SK-N-SH (cell line): ENCODE results near the gene MAN2A1. TPM values are rescaled to one million over a fixed set of nuclear protein-coding genes. Genes with fewer than 3 reads are reported as not detected.

Experiments used
- CTCF ChIA-PET: fragments of 300-600, 350-600 bp; formaldehyde crosslinking; extraction: SDS; loops from one replicate; lab custom pipeline; 2021; lab: Yijun Ruan, JAX
- POLR2A ChIA-PET: fragments of 350-600 bp; sonication (Branson Sonifier 250); formaldehyde crosslinking; extraction: SDS; loops from one replicate; lab custom pipeline; 2020; ENCODE audit warnings: antibody characterized with exemption, inconsistent platforms; lab: Yijun Ruan, JAX
- DNase-seq: peaks from one replicate; pipeline ENCODE4 v3.0.0; 2012
- H2AFZ ChIP-seq: fragments of 200-600 bp; sonication (generic); 2 replicates; pipeline ENCODE4 v1.8.1; 2016; ENCODE audit warnings: antibody characterized with exemption, mild to moderate bottlenecking, low read depth
- H3F3A ChIP-seq: fragments of 200-600 bp; sonication (generic); replicated peaks from 2 replicates; pipeline ENCODE3; 2016; ENCODE audit warnings: antibody characterized with exemption, mild to moderate bottlenecking; ENCODE audit not compliant: insufficient read depth
- H3K27ac ChIP-seq, 2 experiments: fragments of 200-500 bp in 1 of 2; fragments of 200-600 bp in 1 of 2; sonication (Bioruptor generic) in 1 of 2; sonication (generic), shearing (Covaris generic) in 1 of 2; 2 replicates each; pipeline versions ENCODE4 v1.5.1 to v1.6.1; 2014 to 2016; ENCODE audit warnings: low read depth in 2 of 2, inconsistent platforms in 1 of 2, low read length in 1 of 2, mild to moderate bottlenecking in 1 of 2, mixed read lengths in 1 of 2
- H3K27me3 ChIP-seq: fragments of 200-600 bp; sonication (generic), shearing (Covaris generic); 2 replicates; pipeline ENCODE4 v1.6.1; 2016; ENCODE audit warnings: mixed run types; ENCODE audit not compliant: insufficient read depth
- H3K36me3 ChIP-seq, 2 experiments: fragments of 200-500 bp in 1 of 2; fragments of 200-600 bp in 1 of 2; sonication (Bioruptor generic) in 1 of 2; sonication (generic) in 1 of 2; replicated peaks in 1 of 2; 2 replicates each; pipeline versions ENCODE3 to v1.5.1; 2014 to 2016; ENCODE audit warnings: low read length in 1 of 2, mild to moderate bottlenecking in 1 of 2; ENCODE audit not compliant: insufficient read depth in 2 of 2, control insufficient read depth in 1 of 2
- H3K4me1 ChIP-seq, 2 experiments: fragments of 200-500 bp in 1 of 2; fragments of 200-600 bp in 1 of 2; sonication (Bioruptor generic) in 1 of 2; sonication (generic), shearing (Covaris generic) in 1 of 2; 2 replicates each; pipeline versions ENCODE4 v1.5.1 to v1.6.1; 2014 to 2016; ENCODE audit warnings: low read depth in 1 of 2, low read length in 1 of 2, mixed run types in 1 of 2; ENCODE audit not compliant: insufficient read depth in 2 of 2, control insufficient read depth in 1 of 2
- H3K4me2 ChIP-seq: fragments of 200-600 bp; sonication (generic), shearing (Covaris generic); 2 replicates; pipeline ENCODE4 v1.6.1; 2017; ENCODE audit warnings: mixed run types
- H3K4me3 ChIP-seq, 2 experiments: fragments of 200-500 bp in 1 of 2; fragments of 200-600 bp in 1 of 2; sonication (Bioruptor generic) in 1 of 2; sonication (generic), shearing (Covaris generic) in 1 of 2; 2 replicates each; pipeline versions ENCODE4 v1.5.1 to v1.8.1; 2014 to 2016; ENCODE audit warnings: low read depth in 2 of 2, inconsistent platforms in 1 of 2, low read length in 1 of 2, mild to moderate bottlenecking in 1 of 2, mixed read lengths in 1 of 2, moderate library complexity in 1 of 2
- H3K79me2 ChIP-seq: fragments of 200-600 bp; sonication (generic); 2 replicates; pipeline ENCODE4 v1.8.1; 2017; ENCODE audit warnings: mild to moderate bottlenecking; ENCODE audit not compliant: insufficient read depth
- H3K9ac ChIP-seq: fragments of 200-600 bp; sonication (generic); 2 replicates; pipeline ENCODE4 v1.6.1; 2017; ENCODE audit warnings: mixed run types
- H3K9me2 ChIP-seq: fragments of 200-600 bp; sonication (generic); 2 replicates; pipeline ENCODE4 v1.6.1; 2017; ENCODE audit warnings: mixed run types
- H3K9me3 ChIP-seq: fragments of 200-600 bp; sonication (generic); 2 replicates; pipeline ENCODE4 v1.6.1; 2017; ENCODE audit warnings: mixed run types, mild to moderate bottlenecking, moderate library complexity
- H4K20me1 ChIP-seq: fragments of 200-600 bp; sonication (generic); 2 replicates; pipeline ENCODE4 v1.6.1; 2017; ENCODE audit warnings: mild to moderate bottlenecking, mixed run types; ENCODE audit not compliant: insufficient read depth
- CTCF ChIP-seq: fragments of 200-600 bp; sonication (generic); IDR thresholded peaks from 2 replicates; pipeline ENCODE4 v1.6.1; 2017; ENCODE audit warnings: antibody characterized with exemption, mild to moderate bottlenecking, moderate library complexity
- ELF1 ChIP-seq: IDR thresholded peaks from 2 replicates; pipeline ENCODE4 v1.4.0; 2012
- EZH2phosphoT487 ChIP-seq: fragments of 200-600 bp; sonication (generic); IDR thresholded peaks from 2 replicates; pipeline ENCODE4 v1.6.1; 2017; ENCODE audit warnings: low read depth, mixed run types, mild to moderate bottlenecking, antibody characterized with exemption, moderate library complexity, borderline replicate concordance
- FOXJ3 ChIP-seq: sonication (generic); formaldehyde crosslinking; IDR thresholded peaks from 2 replicates; pipeline ENCODE4 v1.5.1; 2020; ENCODE audit warnings: mild to moderate bottlenecking, missing genetic modification reagents
- FOXM1 ChIP-seq: IDR thresholded peaks from 2 replicates; pipeline ENCODE4 v1.4.0; 2012; ENCODE audit warnings: low read depth, mild to moderate bottlenecking
- GABPA ChIP-seq: IDR thresholded peaks from 2 replicates; pipeline ENCODE4 v1.4.0; 2012; ENCODE audit warnings: low read depth, mild to moderate bottlenecking
- IRF3 ChIP-seq: fragments of 150-350 bp; IDR thresholded peaks from 2 replicates; pipeline ENCODE4 v1.6.1; 2016; ENCODE audit warnings: mild to moderate bottlenecking, low read depth, low read length
- JUND ChIP-seq: IDR thresholded peaks from 2 replicates; pipeline ENCODE4 v1.4.0; 2012
- MXI1 ChIP-seq: IDR thresholded peaks from 2 replicates; pipeline ENCODE4 v1.6.1; 2012; ENCODE audit warnings: mild to moderate bottlenecking, low read depth, low read length, improper control_type of control experiment
- NFIC ChIP-seq: IDR thresholded peaks from 2 replicates; pipeline ENCODE4 v1.4.0; 2012; ENCODE audit warnings: borderline replicate concordance
- POLR2AphosphoS5 ChIP-seq: IDR thresholded peaks from 2 replicates; pipeline ENCODE4 v1.6.1; 2012; ENCODE audit warnings: low read depth, low read length
- RCOR1 ChIP-seq: fragments of 150-350 bp; IDR thresholded peaks from 2 replicates; pipeline ENCODE4 v1.6.1; 2017; ENCODE audit warnings: antibody characterized with exemption, low read length
- RFX5 ChIP-seq: IDR thresholded peaks from 2 replicates; pipeline ENCODE4 v1.6.1; 2012; ENCODE audit warnings: mild to moderate bottlenecking, improper control_type of control experiment, low read length
- SIN3A ChIP-seq: IDR thresholded peaks from 2 replicates; pipeline ENCODE4 v1.6.1; 2012; ENCODE audit warnings: low read depth, mild to moderate bottlenecking, low read length, moderate library complexity, borderline replicate concordance
- TAF1 ChIP-seq: IDR thresholded peaks from 2 replicates; pipeline ENCODE4 v1.6.1; 2012; ENCODE audit warnings: low read depth, mild to moderate bottlenecking, low read length, moderate library complexity, borderline replicate concordance
- TCF12 ChIP-seq: IDR thresholded peaks from 2 replicates; pipeline ENCODE4 v1.4.0; 2012
- TEAD4 ChIP-seq: IDR thresholded peaks from 2 replicates; pipeline ENCODE4 v1.4.0; 2012; ENCODE audit warnings: mild to moderate bottlenecking, borderline replicate concordance; ENCODE audit not compliant: insufficient read depth
- WGBS: methylation state at CpG from one replicate; pipeline ENCODE4 v1.1.6; 2017; ENCODE audit warnings: low lambda C conversion rate; 5-methylcytosine and 5-hydroxymethylcytosine counted together
- polyA plus RNA-seq, 3 experiments: library from polyadenylated mRNA; depleted of rRNA; stranded (reverse); fragments of >200 nt; gene quantifications; 2 replicates each; pipeline ENCODE4 v1.2.3, GENCODE V29; 2012
- TF ChIP-seq, protein P1 (sequence below): IDR thresholded peaks from 2 replicates; pipeline ENCODE4 v1.6.1; 2012; ENCODE audit warnings: mild to moderate bottlenecking, low read depth, low read length, moderate library complexity
- TF ChIP-seq, protein P2 (sequence below): IDR thresholded peaks from 2 replicates; pipeline ENCODE4 v1.4.0; 2012; ENCODE audit warnings: low read depth

The MAN2A1 gene
- polyA plus RNA-seq, 1 of the 3 experiments (the other 2 are of a cell fraction) = 19.7 TPM

DNA sequence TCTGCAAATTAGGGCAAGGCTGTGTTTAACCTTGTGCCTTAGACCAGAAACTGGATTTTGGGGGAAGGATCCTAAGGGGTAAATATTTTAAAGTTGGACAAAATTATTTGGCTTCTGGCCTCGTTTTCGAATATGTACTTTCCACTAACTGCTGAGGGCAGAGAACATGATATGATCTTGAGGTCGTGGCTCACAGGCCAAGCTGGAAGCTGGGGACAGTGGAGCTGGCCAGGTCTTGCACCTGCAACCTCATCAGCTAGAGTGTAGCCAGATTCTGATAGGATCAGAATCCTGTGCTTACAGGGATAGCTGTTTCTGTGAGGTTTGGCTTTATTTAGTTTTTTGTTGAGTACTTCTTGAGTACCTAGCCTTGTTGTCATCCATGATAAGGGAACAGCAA is 24.9 kb downstream of the MAN2A1 start:
- peaks cover 0 to 3% of the 10 kb centered on the region in 2 experiments; a peak in 2 of 4 replicates for H3K4me1 ChIP-seq
- 73% methylated on average over 3 of the region's 3 CpGs for WGBS
- no peaks in the 10 kb centered on the region for H3K9me3 ChIP-seq
- H3F3A ChIP-seq = no peaks in the 10 kb centered on the region
- no peak overlapping the region for H3K4me3 ChIP-seq
- CTCF ChIA-PET = interaction anchor here (1.2 kb wide), 1 partner anchor 26 kb away, joined by 4 read pairs; no protein-coding TSS in a partner anchor
- H2AFZ ChIP-seq = no peak overlapping the region
- no peak overlapping the region for H3K27ac ChIP-seq
- peaks cover 26 to 34% of the 10 kb centered on the region in 2 experiments for H3K36me3 ChIP-seq
- H3K9me2 ChIP-seq = no peaks in the 10 kb centered on the region
- H3K79me2 ChIP-seq = peaks cover 41% of the 10 kb centered on the region
- H3K27me3 ChIP-seq = no peaks in the 10 kb centered on the region
- TF ChIP-seq POLR2AphosphoS5 (no peak), CTCF (no peak)
- POLR2A ChIA-PET = no interaction called here
- no peak for DNase-seq
- H4K20me1 ChIP-seq = no peaks in the 10 kb centered on the region
- H3K4me2 ChIP-seq = no peak overlapping the region
- no peak overlapping the region for H3K9ac ChIP-seq

- Histone ChIP-seq H3K27ac (no peak overlapping the region), H3K9me3 (no peaks in the 10 kb centered on the region), H3K9ac (no peak overlapping the region), H3K4me2 (no peak overlapping the region), H3F3A (no peaks in the 10 kb centered on the region), H3K9me2 (no peaks in the 10 kb centered on the region), H3K79me2 (peaks cover 8% of the 10 kb centered on the region), H2AFZ (no peak overlapping the region), H3K36me3 (peaks cover 26 to 45% of the 10 kb centered on the region in 2 experiments), H3K27me3 (no peaks in the 10 kb centered on the region), H3K4me1 (peaks cover 0 to 3% of the 10 kb centered on the region in 2 experiments; a peak in 2 of 4 replicates), H4K20me1 (no peaks in the 10 kb centered on the region), H3K4me3 (no peak overlapping the region)
- no peak for TF ChIP-seq RCOR1
- TF ChIP-seq NFIC = no peak
- TF ChIP-seq SIN3A = no peak
- no peak for TF ChIP-seq RFX5
- no peak for TF ChIP-seq TEAD4
- TF ChIP-seq POLR2AphosphoS5 = no peak
- no peak for TF ChIP-seq TAF1
- no peak for TF ChIP-seq GABPA
- TF ChIP-seq MXI1 = no peak
- TF ChIP-seq EZH2phosphoT487 = no peak
- no peak for TF ChIP-seq ELF1
- no peak for TF ChIP-seq FOXM1
- TF ChIP-seq TCF12 = no peak
- TF ChIP-seq, protein P1, sequence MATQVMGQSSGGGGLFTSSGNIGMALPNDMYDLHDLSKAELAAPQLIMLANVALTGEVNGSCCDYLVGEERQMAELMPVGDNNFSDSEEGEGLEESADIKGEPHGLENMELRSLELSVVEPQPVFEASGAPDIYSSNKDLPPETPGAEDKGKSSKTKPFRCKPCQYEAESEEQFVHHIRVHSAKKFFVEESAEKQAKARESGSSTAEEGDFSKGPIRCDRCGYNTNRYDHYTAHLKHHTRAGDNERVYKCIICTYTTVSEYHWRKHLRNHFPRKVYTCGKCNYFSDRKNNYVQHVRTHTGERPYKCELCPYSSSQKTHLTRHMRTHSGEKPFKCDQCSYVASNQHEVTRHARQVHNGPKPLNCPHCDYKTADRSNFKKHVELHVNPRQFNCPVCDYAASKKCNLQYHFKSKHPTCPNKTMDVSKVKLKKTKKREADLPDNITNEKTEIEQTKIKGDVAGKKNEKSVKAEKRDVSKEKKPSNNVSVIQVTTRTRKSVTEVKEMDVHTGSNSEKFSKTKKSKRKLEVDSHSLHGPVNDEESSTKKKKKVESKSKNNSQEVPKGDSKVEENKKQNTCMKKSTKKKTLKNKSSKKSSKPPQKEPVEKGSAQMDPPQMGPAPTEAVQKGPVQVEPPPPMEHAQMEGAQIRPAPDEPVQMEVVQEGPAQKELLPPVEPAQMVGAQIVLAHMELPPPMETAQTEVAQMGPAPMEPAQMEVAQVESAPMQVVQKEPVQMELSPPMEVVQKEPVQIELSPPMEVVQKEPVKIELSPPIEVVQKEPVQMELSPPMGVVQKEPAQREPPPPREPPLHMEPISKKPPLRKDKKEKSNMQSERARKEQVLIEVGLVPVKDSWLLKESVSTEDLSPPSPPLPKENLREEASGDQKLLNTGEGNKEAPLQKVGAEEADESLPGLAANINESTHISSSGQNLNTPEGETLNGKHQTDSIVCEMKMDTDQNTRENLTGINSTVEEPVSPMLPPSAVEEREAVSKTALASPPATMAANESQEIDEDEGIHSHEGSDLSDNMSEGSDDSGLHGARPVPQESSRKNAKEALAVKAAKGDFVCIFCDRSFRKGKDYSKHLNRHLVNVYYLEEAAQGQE = no peak
- no peak for TF ChIP-seq IRF3
- no peak for TF ChIP-seq FOXJ3 (CRISPR knock-in tag)
- TF ChIP-seq JUND = no peak
- TF ChIP-seq, protein P2, sequence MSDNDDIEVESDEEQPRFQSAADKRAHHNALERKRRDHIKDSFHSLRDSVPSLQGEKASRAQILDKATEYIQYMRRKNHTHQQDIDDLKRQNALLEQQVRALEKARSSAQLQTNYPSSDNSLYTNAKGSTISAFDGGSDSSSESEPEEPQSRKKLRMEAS = no peak
- no peak for DNase-seq
- POLR2A ChIA-PET = no interaction called here
- CTCF ChIA-PET = no interaction called here
- 89% methylated on average over 3 of the region's 3 CpGs for WGBS
Observed at GRCh38 chr5:109718216-109718615, 28.5 kb downstream of the MAN2A1 start.
